ENCODE results near the gene SMG7.

SMG7 gene

DNA sequence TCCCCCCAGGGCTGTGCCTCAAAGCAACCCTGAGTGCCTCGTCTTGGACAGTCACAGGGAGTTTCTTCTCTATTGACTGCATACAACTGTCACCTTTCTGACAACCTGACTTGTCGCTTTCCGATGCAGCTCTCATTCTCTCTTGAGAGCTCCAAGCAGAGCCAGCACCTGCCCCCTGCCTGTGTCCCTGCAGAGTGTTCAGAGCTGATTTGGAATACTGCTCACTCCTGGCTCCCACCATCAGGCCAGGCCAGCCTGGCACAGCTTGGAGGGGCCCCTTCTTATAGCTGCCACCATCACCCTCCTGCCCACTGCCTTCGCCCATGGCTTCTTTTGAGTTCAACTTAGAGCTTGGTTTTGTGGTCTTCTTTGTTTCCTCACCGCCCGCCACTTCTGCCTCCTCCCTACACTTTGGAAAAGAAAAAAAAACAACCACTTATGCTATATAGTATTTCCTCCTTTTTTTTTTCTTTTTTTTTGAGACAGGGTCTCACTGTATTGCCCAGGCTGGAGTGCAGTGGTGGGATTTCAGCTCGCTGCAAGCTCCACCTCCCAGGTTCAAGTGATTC is 105.7 kb downstream of the SMG7 start:
- Histone ChIP-seq H3K79me2 (ENCODE audit: control insufficient read depth, low read length) (no peaks in the 10 kb centered on the region), H3K4me3 (ENCODE audit: low read length) (no peak overlapping the region), H3K4me1 (ENCODE audit: control insufficient read depth, low read length) (peaks cover 11% of the 10 kb centered on the region), H3K4me2 (ENCODE audit: low read length) (no peak overlapping the region), H3K9me2 (replicated peaks; ENCODE audit: control insufficient read depth, low read length) (no peaks in the 10 kb centered on the region), H3K27me3 (ENCODE audit: control insufficient read depth, low read length) (peaks cover 45% of the 10 kb centered on the region), H3K9me3 (ENCODE audit: control insufficient read depth, insufficient read depth, low read length) (no peaks in the 10 kb centered on the region), H4K20me1 (ENCODE audit: control insufficient read depth, insufficient read depth, low read depth, low read length) (no peaks in the 10 kb centered on the region), H3F3A (ENCODE audit: control insufficient read depth, insufficient read depth) (no peaks in the 10 kb centered on the region), H3K27ac (ENCODE audit: low read depth, low read length) (no peak overlapping the region), H3K36me3 (ENCODE audit: control insufficient read depth, low read length) (no peaks in the 10 kb centered on the region)
- no peak for TF ChIP-seq EZH2phosphoT487 (IDR thresholded peaks at IDR 0.05; ENCODE audit: borderline replicate concordance, low read length)
- TF ChIP-seq, protein P1, sequence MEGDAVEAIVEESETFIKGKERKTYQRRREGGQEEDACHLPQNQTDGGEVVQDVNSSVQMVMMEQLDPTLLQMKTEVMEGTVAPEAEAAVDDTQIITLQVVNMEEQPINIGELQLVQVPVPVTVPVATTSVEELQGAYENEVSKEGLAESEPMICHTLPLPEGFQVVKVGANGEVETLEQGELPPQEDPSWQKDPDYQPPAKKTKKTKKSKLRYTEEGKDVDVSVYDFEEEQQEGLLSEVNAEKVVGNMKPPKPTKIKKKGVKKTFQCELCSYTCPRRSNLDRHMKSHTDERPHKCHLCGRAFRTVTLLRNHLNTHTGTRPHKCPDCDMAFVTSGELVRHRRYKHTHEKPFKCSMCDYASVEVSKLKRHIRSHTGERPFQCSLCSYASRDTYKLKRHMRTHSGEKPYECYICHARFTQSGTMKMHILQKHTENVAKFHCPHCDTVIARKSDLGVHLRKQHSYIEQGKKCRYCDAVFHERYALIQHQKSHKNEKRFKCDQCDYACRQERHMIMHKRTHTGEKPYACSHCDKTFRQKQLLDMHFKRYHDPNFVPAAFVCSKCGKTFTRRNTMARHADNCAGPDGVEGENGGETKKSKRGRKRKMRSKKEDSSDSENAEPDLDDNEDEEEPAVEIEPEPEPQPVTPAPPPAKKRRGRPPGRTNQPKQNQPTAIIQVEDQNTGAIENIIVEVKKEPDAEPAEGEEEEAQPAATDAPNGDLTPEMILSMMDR (IDR thresholded peaks at IDR 0.05; ENCODE audit: low read depth, low read length, poor library complexity, severe bottlenecking): no peak

DNA sequence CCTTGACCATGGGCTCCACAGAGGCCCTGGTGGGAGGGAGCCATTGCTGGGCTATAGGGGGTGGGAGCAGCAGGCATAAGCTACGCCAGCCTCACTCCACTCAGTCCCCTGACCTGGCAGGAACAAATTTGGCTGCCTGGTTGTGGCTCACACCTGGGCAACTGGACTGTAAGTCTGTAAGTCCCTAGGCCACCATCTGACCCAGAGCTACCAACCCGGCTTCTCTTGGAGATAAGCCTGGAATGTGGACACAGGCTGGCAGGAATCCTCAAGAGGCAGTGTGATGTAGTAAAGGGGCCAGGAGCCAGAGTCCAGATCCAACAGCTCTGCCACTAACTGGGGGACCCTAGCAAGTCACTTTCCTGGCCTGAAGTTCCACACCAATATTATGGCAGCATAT is 106.6 kb downstream of the SMG7 start:
- H3K27me3 ChIP-seq (ENCODE audit: control insufficient read depth, low read length): peaks cover 52% of the 10 kb centered on the region
- H3F3A ChIP-seq (ENCODE audit: control insufficient read depth, insufficient read depth): no peaks in the 10 kb centered on the region
- no peaks in the 10 kb centered on the region for H3K79me2 ChIP-seq (ENCODE audit: control insufficient read depth, low read length)
- H3K9me3 ChIP-seq (ENCODE audit: control insufficient read depth, insufficient read depth, low read length): no peaks in the 10 kb centered on the region
- no peak overlapping the region for H3K4me2 ChIP-seq (ENCODE audit: low read length)
- H3K4me1 ChIP-seq (ENCODE audit: control insufficient read depth, low read length): peaks cover 11% of the 10 kb centered on the region
- H3K27ac ChIP-seq (ENCODE audit: low read depth, low read length): no peak overlapping the region
- H3K4me3 ChIP-seq (ENCODE audit: low read length): no peak overlapping the region
- no peaks in the 10 kb centered on the region for H4K20me1 ChIP-seq (ENCODE audit: control insufficient read depth, insufficient read depth, low read depth, low read length)
- H3K36me3 ChIP-seq (ENCODE audit: control insufficient read depth, low read length): no peaks in the 10 kb centered on the region
- TF ChIP-seq EZH2phosphoT487 (IDR thresholded peaks at IDR 0.05; ENCODE audit: borderline replicate concordance, low read length): no peak
- TF ChIP-seq, protein P1 (IDR thresholded peaks at IDR 0.05; ENCODE audit: low read depth, low read length, poor library complexity, severe bottlenecking): no peak
- no peaks in the 10 kb centered on the region for H3K9me2 ChIP-seq (replicated peaks; ENCODE audit: control insufficient read depth, low read length)

DNA sequence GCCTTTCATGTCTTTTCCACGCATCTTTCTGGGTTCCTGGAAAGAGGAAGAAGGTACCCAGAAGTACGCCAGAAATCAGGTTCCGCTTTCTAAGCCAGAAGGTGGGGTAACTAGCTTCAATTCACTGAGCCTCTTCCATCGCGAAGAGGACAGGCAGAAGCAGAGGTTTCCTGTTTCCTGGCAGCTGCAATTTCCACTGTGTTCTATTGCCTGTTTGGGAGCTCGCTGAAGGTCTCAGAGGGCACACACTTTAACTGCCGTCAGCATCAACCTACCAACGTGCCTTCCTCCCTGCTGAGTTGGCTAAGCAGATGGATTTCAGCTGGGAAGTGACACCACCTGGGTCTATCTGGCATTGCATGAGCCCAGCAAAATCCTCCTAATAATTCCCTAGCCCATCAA is 108.0 kb downstream of the SMG7 start:
- TF ChIP-seq EZH2phosphoT487 (IDR thresholded peaks at IDR 0.05; ENCODE audit: borderline replicate concordance, low read length): no peak
- TF ChIP-seq, protein P1 (IDR thresholded peaks at IDR 0.05; ENCODE audit: low read depth, low read length, poor library complexity, severe bottlenecking): no peak
- Histone ChIP-seq H3K9me2 (replicated peaks; ENCODE audit: control insufficient read depth, low read length) (no peaks in the 10 kb centered on the region), H3K4me3 (ENCODE audit: low read length) (no peak overlapping the region), H3K79me2 (ENCODE audit: control insufficient read depth, low read length) (no peaks in the 10 kb centered on the region), H3K9me3 (ENCODE audit: control insufficient read depth, insufficient read depth, low read length) (no peaks in the 10 kb centered on the region), H3K4me2 (ENCODE audit: low read length) (peak overlapping the region; percentile 38), H3K4me1 (ENCODE audit: control insufficient read depth, low read length) (peaks cover 19% of the 10 kb centered on the region), H3K27ac (ENCODE audit: low read depth, low read length) (no peak overlapping the region), H3K27me3 (ENCODE audit: control insufficient read depth, low read length) (peaks cover 56% of the 10 kb centered on the region), H3K36me3 (ENCODE audit: control insufficient read depth, low read length) (no peaks in the 10 kb centered on the region), H4K20me1 (ENCODE audit: control insufficient read depth, insufficient read depth, low read depth, low read length) (no peaks in the 10 kb centered on the region), H3F3A (ENCODE audit: control insufficient read depth, insufficient read depth) (no peaks in the 10 kb centered on the region)
